HFFc6 (cell line): ENCODE measurements around the gene FAT2. TPM values are rescaled to one million over a fixed set of nuclear protein-coding genes. Genes with fewer than 3 reads are reported as not detected.

ENCODE experiments used
- DNase-seq: peaks from one replicate; pipeline ENCODE4 v3.0.0-alpha.2; 2018
- H3K27ac Mint-ChIP-seq: 2 replicates; pipeline ENCODE4 v1.8.0; 2020; ENCODE audit warnings: mild to moderate bottlenecking, mixed read lengths
- H3K27me3 Mint-ChIP-seq: 2 replicates; pipeline ENCODE4 v1.8.0; 2021; ENCODE audit warnings: mild to moderate bottlenecking, moderate library complexity, mixed read lengths; ENCODE audit not compliant: insufficient read depth
- H3K36me3 Mint-ChIP-seq: 2 replicates; pipeline ENCODE4 v1.8.0; 2021; ENCODE audit warnings: low read depth, mixed read lengths
- H3K4me1 Mint-ChIP-seq: 2 replicates; pipeline ENCODE4 v1.8.0; 2020; ENCODE audit warnings: low read depth, mixed read lengths
- H3K4me3 Mint-ChIP-seq: 2 replicates; pipeline ENCODE4 v1.8.0; 2020; ENCODE audit warnings: mild to moderate bottlenecking, moderate library complexity, mixed read lengths
- H3K9me3 Mint-ChIP-seq: 2 replicates; pipeline ENCODE4 v1.8.0; 2020; ENCODE audit warnings: mild to moderate bottlenecking, mixed read lengths
- CTCF ChIP-seq: fragments of 200-600 bp; sonication (generic); IDR thresholded peaks from 2 replicates; pipeline ENCODE4 v1.5.0; 2021; ENCODE audit warnings: antibody characterized with exemption, mild to moderate bottlenecking
- total RNA-seq, 6 experiments: library from RNA; stranded (reverse); fragmentation: NEBNext Ultra II Directional; extraction: Animal tissue kit (Norgen Biotek cat#: 25700); gene quantifications; 2 replicates in 1 of 6; 3 replicates in 5 of 6; pipeline ENCODE4 v1.2.3, GENCODE V29; 2021

Gene FAT2
- total RNA-seq, 6 experiments from 2014 or later: not detected

GRCh38 chr5:151569132-151570046 lies 21.7 kb downstream of the FAT2 start:
- Mint-ChIP-seq H3K27ac (no peak overlapping the region), H3K27me3 (peaks cover 51% of the 10 kb centered on the region)
- TF ChIP-seq CTCF: no peak

GRCh38 chr5:151568036-151568435 lies 23.1 kb downstream of the FAT2 start:
- H3K4me1 Mint-ChIP-seq: no peaks in the 10 kb centered on the region

More at GRCh38 chr5:151569132-151570046, 21.7 kb downstream of the FAT2 start:
- Mint-ChIP-seq H3K4me3 (no peak overlapping the region), H3K9me3 (no peaks in the 10 kb centered on the region), H3K4me1 (no peaks in the 10 kb centered on the region), H3K36me3 (no peaks in the 10 kb centered on the region)
- no peak for DNase-seq

GRCh38 chr5:151565971-151566370 lies 25.2 kb downstream of the FAT2 start:
- Mint-ChIP-seq H3K36me3 (no peaks in the 10 kb centered on the region), H3K27ac (no peak overlapping the region), H3K4me1 (no peaks in the 10 kb centered on the region), H3K4me3 (no peak overlapping the region), H3K9me3 (no peaks in the 10 kb centered on the region), H3K27me3 (peaks cover 41% of the 10 kb centered on the region)
- no peak for DNase-seq
- TF ChIP-seq CTCF: no peak

More at GRCh38 chr5:151568036-151568435, 23.1 kb downstream of the FAT2 start:
- DNase-seq: no peak
- Mint-ChIP-seq H3K27me3 (peaks cover 45% of the 10 kb centered on the region), H3K4me3 (no peak overlapping the region), H3K36me3 (no peaks in the 10 kb centered on the region), H3K27ac (no peak overlapping the region), H3K9me3 (no peaks in the 10 kb centered on the region)
- no peak for TF ChIP-seq CTCF

- no peak overlapping the region for H3K27ac Mint-ChIP-seq
- TF ChIP-seq CTCF: no peak
- no peak overlapping the region for H3K4me3 Mint-ChIP-seq
- H3K4me1 Mint-ChIP-seq: no peaks in the 10 kb centered on the region
- no peak for DNase-seq
- no peaks in the 10 kb centered on the region for H3K36me3 Mint-ChIP-seq
- H3K9me3 Mint-ChIP-seq: no peaks in the 10 kb centered on the region
- peaks cover 22% of the 10 kb centered on the region for H3K27me3 Mint-ChIP-seq
Observed at GRCh38 chr5:151562019-151562707, 29.0 kb downstream of the FAT2 start.

GRCh38 chr5:151557951-151558350 lies 33.2 kb downstream of the FAT2 start:
- Mint-ChIP-seq H3K27me3 (peaks cover 8% of the 10 kb centered on the region), H3K27ac (no peak overlapping the region), H3K4me3 (no peak overlapping the region), H3K4me1 (no peaks in the 10 kb centered on the region), H3K9me3 (no peaks in the 10 kb centered on the region), H3K36me3 (no peaks in the 10 kb centered on the region)
- DNase-seq: no peak
- TF ChIP-seq CTCF: no peak
